ENCODE measurements around the gene C20orf144.

DNA sequence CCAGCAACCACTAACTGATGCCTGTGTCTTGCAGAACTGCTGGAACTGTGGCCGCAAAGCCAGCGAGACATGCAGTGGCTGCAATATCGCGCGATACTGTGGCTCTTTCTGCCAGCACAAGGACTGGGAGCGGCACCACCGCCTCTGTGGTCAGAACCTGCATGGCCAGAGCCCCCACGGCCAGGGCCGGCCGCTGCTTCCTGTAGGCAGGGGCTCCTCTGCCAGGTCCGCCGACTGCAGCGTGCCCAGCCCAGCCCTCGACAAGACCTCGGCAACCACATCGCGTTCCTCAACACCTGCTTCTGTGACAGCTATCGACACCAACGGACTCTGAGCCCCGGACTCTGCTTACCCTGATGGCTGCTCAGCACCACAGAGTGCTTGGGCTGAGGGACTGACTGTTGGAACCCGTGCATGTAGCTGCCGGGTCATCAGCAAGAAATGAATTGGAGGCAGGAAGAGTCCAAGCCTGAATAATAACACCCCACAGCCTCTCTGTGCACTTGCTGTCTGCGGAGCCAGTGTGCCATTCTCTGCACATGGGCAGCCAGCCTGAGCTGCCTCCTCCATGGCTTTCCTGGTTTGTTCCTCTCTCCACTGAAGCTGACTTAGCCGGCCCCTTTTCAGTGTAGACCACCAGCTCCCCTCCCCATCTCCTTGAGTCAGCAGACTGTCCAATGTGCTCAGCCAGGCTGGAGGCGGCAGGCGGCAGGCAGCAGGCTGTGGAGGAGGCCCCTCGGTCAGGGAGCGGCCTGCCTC is 17.6 kb upstream of the C20orf144 start:
- TF ChIP-seq CTCF (IDR thresholded peaks at IDR 0.05; ENCODE audit: low read depth, low read length, missing input control) (no peak), RAD21 (IDR thresholded peaks at IDR 0.05) (no peak)
